HuH-7.5 (cell line): ENCODE results near the gene AXIN1.

Experiments used
- DNase-seq: peaks from one replicate; pipeline ENCODE4 v3.0.0; 2011; ENCODE audit warnings: low spot score

Gene AXIN1

GRCh38 chr16:303760-304505, 48.6 kb downstream of the AXIN1 start:
- no peak for DNase-seq

GRCh38 chr16:301950-302349, 50.6 kb downstream of the AXIN1 start:
- no peak for DNase-seq

- no peak for DNase-seq
Observed at GRCh38 chr16:301235-301634, 51.3 kb downstream of the AXIN1 start.

GRCh38 chr16:297832-298231, 54.7 kb downstream of the AXIN1 start:
- no peak for DNase-seq

- DNase-seq, result no peak
Observed at GRCh38 chr16:296806-297510, 55.6 kb downstream of the AXIN1 start.

- DNase-seq, result no peak
Observed at GRCh38 chr16:296276-296675, 56.2 kb downstream of the AXIN1 start.

- DNase-seq, result no peak
Observed at GRCh38 chr16:293043-293775, 59.3 kb downstream of the AXIN1 start.

GRCh38 chr16:291539-291938, 61.0 kb downstream of the AXIN1 start:
- DNase-seq, result no peak

GRCh38 chr16:290681-291405, 61.7 kb downstream of the AXIN1 start:
- DNase-seq, result no peak

- no peak for DNase-seq
Observed at GRCh38 chr16:290015-290680, 62.4 kb downstream of the AXIN1 start.

- no peak for DNase-seq
Observed at GRCh38 chr16:289395-289997, 63.0 kb downstream of the AXIN1 start.

GRCh38 chr16:287981-288920, 64.3 kb downstream of the AXIN1 start:
- DNase-seq, result no peak

GRCh38 chr16:287298-287811, 65.2 kb downstream of the AXIN1 start:
- no peak for DNase-seq

- DNase-seq, result no peak
Observed at GRCh38 chr16:286491-287297, 65.8 kb downstream of the AXIN1 start.

- no peak for DNase-seq
Observed at GRCh38 chr16:285146-286055, 67.1 kb downstream of the AXIN1 start.

GRCh38 chr16:284204-285120, 68.1 kb downstream of the AXIN1 start:
- DNase-seq, result no peak
